Stimulated activated naive CD4-positive, alpha-beta T cell (primary cell): ENCODE data around the gene MACROD2.

ENCODE experiments used
- DNase-seq, 6 experiments: peaks; one replicate each; lab custom pipeline; 2025; lab: John Stamatoyannopoulos, UW

The MACROD2 gene

GRCh38 chr20:15857173-15857784 lies 1862.0 kb downstream of the MACROD2 start:
- no peak for DNase-seq

- DNase-seq = no peak
Measured at GRCh38 chr20:15859061-15859460, 1863.7 kb downstream of the MACROD2 start.

- DNase-seq = no peak
Measured at GRCh38 chr20:15860850-15861249, 1865.5 kb downstream of the MACROD2 start.

GRCh38 chr20:15862178-15862577 lies 1866.9 kb downstream of the MACROD2 start:
- no peak for DNase-seq

GRCh38 chr20:15863735-15864134 lies 1868.4 kb downstream of the MACROD2 start:
- no peak for DNase-seq

- no peak for DNase-seq
Measured at GRCh38 chr20:15865553-15865952, 1870.2 kb downstream of the MACROD2 start.

- no peak for DNase-seq
Measured at GRCh38 chr20:15866916-15867730, 1871.8 kb downstream of the MACROD2 start.

- no peak for DNase-seq
Measured at GRCh38 chr20:15867899-15868298, 1872.6 kb downstream of the MACROD2 start.

GRCh38 chr20:15875446-15875845 lies 1880.1 kb downstream of the MACROD2 start:
- no peak for DNase-seq

GRCh38 chr20:15882553-15882952 lies 1887.2 kb downstream of the MACROD2 start:
- DNase-seq = no peak

GRCh38 chr20:15886250-15886649 lies 1890.9 kb downstream of the MACROD2 start:
- DNase-seq = no peak

GRCh38 chr20:15887387-15887786 lies 1892.1 kb downstream of the MACROD2 start:
- no peak for DNase-seq

GRCh38 chr20:15889061-15889460 lies 1893.7 kb downstream of the MACROD2 start:
- no peak for DNase-seq

GRCh38 chr20:15889514-15890256 lies 1894.4 kb downstream of the MACROD2 start:
- DNase-seq = no peak

GRCh38 chr20:15890407-15890982 lies 1895.2 kb downstream of the MACROD2 start:
- DNase-seq = no peak

- DNase-seq = no peak
Measured at GRCh38 chr20:15895126-15895525, 1899.8 kb downstream of the MACROD2 start.

- no peak for DNase-seq
Measured at GRCh38 chr20:15895560-15896084, 1900.3 kb downstream of the MACROD2 start.

GRCh38 chr20:15899967-15900366 lies 1904.7 kb downstream of the MACROD2 start:
- DNase-seq = no peak

GRCh38 chr20:15900443-15900842 lies 1905.1 kb downstream of the MACROD2 start:
- DNase-seq = no peak

GRCh38 chr20:15902493-15902892 lies 1907.2 kb downstream of the MACROD2 start:
- DNase-seq = no peak

- no peak for DNase-seq
Measured at GRCh38 chr20:15905661-15906060, 1910.3 kb downstream of the MACROD2 start.

GRCh38 chr20:15909995-15910394 lies 1914.7 kb downstream of the MACROD2 start:
- DNase-seq = no peak
